Measurements from ENCODE around the gene PTPRF. TPM values are rescaled to one million over a fixed set of nuclear protein-coding genes. Genes with fewer than 3 reads are reported as not detected.
A peak's percentile ranks its signal among the peaks of the same experiment; 100 is the strongest.

The PTPRF gene
- not detected for total RNA-seq
- polyA plus RNA-seq, result not detected

- Mint-ChIP-seq H3K27me3 (peaks cover 33 to 57% of the 10 kb centered on the region in 2 donors), H3K4me3 (peak within 1 kb of the TSS; percentile 85 to 92 (median 90)), H3K27ac (peak within 1 kb of the TSS in 3 of 7 donors; percentile 34 to 84 (median 70)), H3K4me1 (peaks cover 15 to 31% (median 19%) of the 10 kb centered on the region in 4 donors), H3K36me3 (peaks cover 2 to 3% of the 10 kb centered on the region in 2 donors), H3K9me3 (peaks cover 0 to 3% (median 0%) of the 10 kb centered on the region in 8 donors)
- H3K36me3 ChIP-seq (ENCODE audit: insufficient read depth, low read length), result no peaks in the 10 kb centered on the region
- ChIA-PET POLR2A (ENCODE audit: partially characterized antibody) (interaction anchor here (1.6 kb wide), 1 partner anchor 120 kb away, joined by 5 read pairs; the partner anchor contains the start of gene KDM4A), CTCF (ENCODE audit: partially characterized antibody) (interaction anchor here (0.7 to 1.8 kb wide), 7 partner anchors 116 to 527 kb away, joined by 3 to 21 read pairs (median 3); partner anchors contain the start of genes ARTN and KDM4A)
- H3K9me3 ChIP-seq (ENCODE audit: control insufficient read depth in 1 of 2, low read length in 2 of 2), result no peaks in the 10 kb centered on the region
- peaks cover 21% of the 10 kb centered on the region for H3K4me1 ChIP-seq (ENCODE audit: insufficient read depth, low read length)
- intact Hi-C loops (cut with micrococcal nuclease), result no loop called here
- no peak within 1 kb of the TSS for H3K27ac ChIP-seq (ENCODE audit: low read depth, low read length)
- peak within 1 kb of the TSS; percentile 29 to 32 for H3K4me3 ChIP-seq (ENCODE audit: low read length in 2 of 2)
- peak in 3 of 5 donors; percentile 18 to 25 (median 18) for DNase-seq
- peaks cover 13% of the 10 kb centered on the region for H3K27me3 ChIP-seq (ENCODE audit: insufficient read depth, low read length)
These were observed at the start of gene PTPRF for GRCh38 chr1:43530483-43531106. Gene PTPRF (plus strand): TSS chr1:43530883. CDS start chr1:43545076, 14,193 bp downstream.

GRCh38 chr1:43481491-43481890 is 49.2 kb upstream of the PTPRF start:
- H3K27ac ChIP-seq (ENCODE audit: low read depth, low read length), result no peak overlapping the region
- Mint-ChIP-seq H3K4me3 (no peak overlapping the region), H3K27ac (no peak overlapping the region), H3K9me3 (no peaks in the 10 kb centered on the region), H3K4me1 (peaks cover 0 to 4% (median 2%) of the 10 kb centered on the region in 4 donors), H3K27me3 (peaks cover 0 to 2% of the 10 kb centered on the region in 2 donors), H3K36me3 (no peaks in the 10 kb centered on the region)
- H3K36me3 ChIP-seq (ENCODE audit: insufficient read depth, low read length), result no peaks in the 10 kb centered on the region
- DNase-seq, result no peak
- ChIA-PET CTCF (ENCODE audit: partially characterized antibody) (interaction anchor here (0.8 kb wide), 1 partner anchor 45 kb away, joined by 6 read pairs; no protein-coding TSS in a partner anchor), POLR2A (ENCODE audit: partially characterized antibody) (interaction anchor here (1.1 kb wide), 1 partner anchor 27 kb away, joined by 3 read pairs; the partner anchor contains the start of gene HYI)
- no peaks in the 10 kb centered on the region for H3K4me1 ChIP-seq (ENCODE audit: insufficient read depth, low read length)
- H3K4me3 ChIP-seq (ENCODE audit: low read length in 2 of 2), result no peak overlapping the region
- no peaks in the 10 kb centered on the region for H3K9me3 ChIP-seq (ENCODE audit: control insufficient read depth in 1 of 2, low read length in 2 of 2)
- H3K27me3 ChIP-seq (ENCODE audit: insufficient read depth, low read length), result no peaks in the 10 kb centered on the region
- intact Hi-C loops (cut with micrococcal nuclease), result no loop called here

GRCh38 chr1:43482215-43482614 is 48.5 kb upstream of the PTPRF start:
- Mint-ChIP-seq H3K27ac (peak overlapping the region in 1 of 7 donors; percentile 65), H3K9me3 (peaks cover 0 to 6% (median 3%) of the 10 kb centered on the region in 8 donors), H3K4me3 (peak overlapping the region in 2 of 8 donors; percentile 24 to 59), H3K27me3 (peaks cover 1 to 3% of the 10 kb centered on the region in 2 donors), H3K36me3 (peaks cover 0 to 2% of the 10 kb centered on the region in 2 donors), H3K4me1 (peaks cover 0 to 4% (median 2%) of the 10 kb centered on the region in 4 donors)
- CTCF ChIA-PET (ENCODE audit: partially characterized antibody), result interaction anchor here (0.8 kb wide), 1 partner anchor 44 kb away, joined by 6 read pairs; no protein-coding TSS in a partner anchor
- POLR2A ChIA-PET (ENCODE audit: partially characterized antibody), result interaction anchor here (1.1 kb wide), 1 partner anchor 28 kb away, joined by 3 read pairs; the partner anchor contains the start of gene HYI
- no peak for DNase-seq
- no peaks in the 10 kb centered on the region for H3K27me3 ChIP-seq (ENCODE audit: insufficient read depth, low read length)
- H3K27ac ChIP-seq (ENCODE audit: low read depth, low read length), result no peak overlapping the region
- intact Hi-C loops (cut with micrococcal nuclease), result no loop called here
- no peaks in the 10 kb centered on the region for H3K4me1 ChIP-seq (ENCODE audit: insufficient read depth, low read length)
- no peaks in the 10 kb centered on the region for H3K36me3 ChIP-seq (ENCODE audit: insufficient read depth, low read length)
- H3K4me3 ChIP-seq (ENCODE audit: low read length in 2 of 2), result no peak overlapping the region
- H3K9me3 ChIP-seq (ENCODE audit: control insufficient read depth in 1 of 2, low read length in 2 of 2), result no peaks in the 10 kb centered on the region

GRCh38 chr1:43484367-43484766 is 46.3 kb upstream of the PTPRF start:
- H3K4me1 ChIP-seq (ENCODE audit: insufficient read depth, low read length), result no peaks in the 10 kb centered on the region
- DNase-seq, result no peak
- peaks cover 2 to 25% (median 21%) of the 10 kb centered on the region in 8 donors for H3K9me3 Mint-ChIP-seq
- peaks cover 0 to 4% (median 2%) of the 10 kb centered on the region in 4 donors for H3K4me1 Mint-ChIP-seq
- H3K27ac Mint-ChIP-seq, result peak overlapping the region in 1 of 7 donors; percentile 59
- no peak overlapping the region for H3K4me3 ChIP-seq (ENCODE audit: low read length in 2 of 2)
- ChIA-PET CTCF (ENCODE audit: partially characterized antibody) (no interaction called here), POLR2A (ENCODE audit: partially characterized antibody) (no interaction called here)
- H3K36me3 ChIP-seq (ENCODE audit: insufficient read depth, low read length), result no peaks in the 10 kb centered on the region
- H3K9me3 ChIP-seq (ENCODE audit: control insufficient read depth in 1 of 2, low read length in 2 of 2), result no peaks in the 10 kb centered on the region
- intact Hi-C loops (cut with micrococcal nuclease), result no loop called here
- H3K27me3 Mint-ChIP-seq, result peaks cover 1 to 3% of the 10 kb centered on the region in 2 donors
- peaks cover 0 to 8% of the 10 kb centered on the region in 2 donors for H3K36me3 Mint-ChIP-seq
- H3K4me3 Mint-ChIP-seq, result peak overlapping the region in 1 of 8 donors; percentile 12
- H3K27me3 ChIP-seq (ENCODE audit: insufficient read depth, low read length), result no peaks in the 10 kb centered on the region
- H3K27ac ChIP-seq (ENCODE audit: low read depth, low read length), result no peak overlapping the region

GRCh38 chr1:43488165-43488564 is 42.5 kb upstream of the PTPRF start:
- POLR2A ChIA-PET (ENCODE audit: partially characterized antibody), result no interaction called here
- Histone ChIP-seq H3K4me1 (ENCODE audit: insufficient read depth, low read length) (no peaks in the 10 kb centered on the region), H3K27me3 (ENCODE audit: insufficient read depth, low read length) (no peaks in the 10 kb centered on the region), H3K27ac (ENCODE audit: low read depth, low read length) (no peak overlapping the region), H3K4me3 (ENCODE audit: low read length in 2 of 2) (no peak overlapping the region), H3K36me3 (ENCODE audit: insufficient read depth, low read length) (no peaks in the 10 kb centered on the region), H3K9me3 (ENCODE audit: control insufficient read depth in 1 of 2, low read length in 2 of 2) (no peaks in the 10 kb centered on the region)
- Mint-ChIP-seq H3K4me3 (no peak overlapping the region), H3K27ac (no peak overlapping the region), H3K27me3 (peaks cover 2 to 3% of the 10 kb centered on the region in 2 donors), H3K4me1 (no peaks in the 10 kb centered on the region), H3K36me3 (peaks cover 0 to 15% of the 10 kb centered on the region in 2 donors), H3K9me3 (peaks cover 8 to 60% (median 45%) of the 10 kb centered on the region in 8 donors)
- no peak for DNase-seq
- intact Hi-C loops (cut with micrococcal nuclease), result no loop called here
- CTCF ChIA-PET (ENCODE audit: partially characterized antibody), result interaction anchor here (0.7 kb wide), 1 partner anchor 25 kb away, joined by 4 read pairs; no protein-coding TSS in a partner anchor

GRCh38 chr1:43491061-43491460 is 39.6 kb upstream of the PTPRF start:
- peaks cover 0 to 15% of the 10 kb centered on the region in 2 donors for H3K36me3 Mint-ChIP-seq
- no peak overlapping the region for H3K4me3 Mint-ChIP-seq
- peaks cover 8 to 62% (median 46%) of the 10 kb centered on the region in 8 donors for H3K9me3 Mint-ChIP-seq

GRCh38 chr1:43492826-43493225 is 37.9 kb upstream of the PTPRF start:
- H3K9me3 ChIP-seq (ENCODE audit: control insufficient read depth in 1 of 2, low read length in 2 of 2), result no peaks in the 10 kb centered on the region
- H3K27ac Mint-ChIP-seq, result no peak overlapping the region
- ChIA-PET CTCF (ENCODE audit: partially characterized antibody) (no interaction called here), POLR2A (ENCODE audit: partially characterized antibody) (no interaction called here)
- no peak overlapping the region for H3K4me3 ChIP-seq (ENCODE audit: low read length in 2 of 2)
- H3K27me3 ChIP-seq (ENCODE audit: insufficient read depth, low read length), result no peaks in the 10 kb centered on the region
- H3K9me3 Mint-ChIP-seq, result peaks cover 6 to 51% (median 38%) of the 10 kb centered on the region in 8 donors
- H3K27ac ChIP-seq (ENCODE audit: low read depth, low read length), result no peak overlapping the region
- H3K27me3 Mint-ChIP-seq, result peaks cover 5% of the 10 kb centered on the region in 2 donors
- H3K36me3 ChIP-seq (ENCODE audit: insufficient read depth, low read length), result no peaks in the 10 kb centered on the region
- H3K36me3 Mint-ChIP-seq, result peaks cover 0 to 14% of the 10 kb centered on the region in 2 donors
- intact Hi-C loops (cut with micrococcal nuclease), result no loop called here
- H3K4me1 ChIP-seq (ENCODE audit: insufficient read depth, low read length), result no peaks in the 10 kb centered on the region
- DNase-seq, result no peak
- no peaks in the 10 kb centered on the region for H3K4me1 Mint-ChIP-seq
- H3K4me3 Mint-ChIP-seq, result peak overlapping the region in 1 of 8 donors; percentile 14

More at GRCh38 chr1:43491061-43491460, 39.6 kb upstream of the PTPRF start:
- no peak overlapping the region for H3K4me3 ChIP-seq (ENCODE audit: low read length in 2 of 2)
- no peaks in the 10 kb centered on the region for H3K36me3 ChIP-seq (ENCODE audit: insufficient read depth, low read length)
- no peaks in the 10 kb centered on the region for H3K4me1 ChIP-seq (ENCODE audit: insufficient read depth, low read length)
- intact Hi-C loops (cut with micrococcal nuclease), result no loop called here
- CTCF ChIA-PET (ENCODE audit: partially characterized antibody), result no interaction called here
- peaks cover 3 to 6% of the 10 kb centered on the region in 2 donors for H3K27me3 Mint-ChIP-seq
- H3K4me1 Mint-ChIP-seq, result no peaks in the 10 kb centered on the region
- no peak for DNase-seq
- H3K9me3 ChIP-seq (ENCODE audit: control insufficient read depth in 1 of 2, low read length in 2 of 2), result no peaks in the 10 kb centered on the region
- no peak overlapping the region for H3K27ac ChIP-seq (ENCODE audit: low read depth, low read length)
- no peak overlapping the region for H3K27ac Mint-ChIP-seq
- POLR2A ChIA-PET (ENCODE audit: partially characterized antibody), result no interaction called here
- H3K27me3 ChIP-seq (ENCODE audit: insufficient read depth, low read length), result no peaks in the 10 kb centered on the region

Data from CD4-positive, alpha-beta memory T cell (primary cell).